GM12864 (cell line): ENCODE results near the gene TMEM200B.
A peak's percentile ranks its signal among the peaks of the same experiment; 100 is the strongest.

Source experiments
- DNase-seq: peaks from one replicate; pipeline ENCODE4 v3.0.0-alpha.2; 2011; ENCODE audit warnings: low read depth
- H3K4me3 ChIP-seq: 2 replicates; pipeline ENCODE4 v1.5.1; 2011; ENCODE audit warnings: mild to moderate bottlenecking, low read depth, low read length, control low read depth
- TF ChIP-seq, protein P1 (sequence below): IDR thresholded peaks from 2 replicates; pipeline ENCODE4 v1.5.1; 2011; ENCODE audit warnings: low read depth, mild to moderate bottlenecking, moderate library complexity, low read length, control low read depth, inconsistent platforms; ENCODE audit errors: missing control alignments

Gene TMEM200B

GRCh38 chr1:29124366-29125236, 898 bp upstream of the TMEM200B start:
- DNase-seq: no peak

GRCh38 chr1:29123053-29123886, 433 bp downstream of the TMEM200B start:
- H3K4me3 ChIP-seq: no peak overlapping the region
- TF ChIP-seq, protein P1, sequence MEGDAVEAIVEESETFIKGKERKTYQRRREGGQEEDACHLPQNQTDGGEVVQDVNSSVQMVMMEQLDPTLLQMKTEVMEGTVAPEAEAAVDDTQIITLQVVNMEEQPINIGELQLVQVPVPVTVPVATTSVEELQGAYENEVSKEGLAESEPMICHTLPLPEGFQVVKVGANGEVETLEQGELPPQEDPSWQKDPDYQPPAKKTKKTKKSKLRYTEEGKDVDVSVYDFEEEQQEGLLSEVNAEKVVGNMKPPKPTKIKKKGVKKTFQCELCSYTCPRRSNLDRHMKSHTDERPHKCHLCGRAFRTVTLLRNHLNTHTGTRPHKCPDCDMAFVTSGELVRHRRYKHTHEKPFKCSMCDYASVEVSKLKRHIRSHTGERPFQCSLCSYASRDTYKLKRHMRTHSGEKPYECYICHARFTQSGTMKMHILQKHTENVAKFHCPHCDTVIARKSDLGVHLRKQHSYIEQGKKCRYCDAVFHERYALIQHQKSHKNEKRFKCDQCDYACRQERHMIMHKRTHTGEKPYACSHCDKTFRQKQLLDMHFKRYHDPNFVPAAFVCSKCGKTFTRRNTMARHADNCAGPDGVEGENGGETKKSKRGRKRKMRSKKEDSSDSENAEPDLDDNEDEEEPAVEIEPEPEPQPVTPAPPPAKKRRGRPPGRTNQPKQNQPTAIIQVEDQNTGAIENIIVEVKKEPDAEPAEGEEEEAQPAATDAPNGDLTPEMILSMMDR: no peak
- DNase-seq: no peak

More at GRCh38 chr1:29124366-29125236, 898 bp upstream of the TMEM200B start:
- TF ChIP-seq, protein P1: peak; percentile 26
- peak overlapping the region; percentile 54 for H3K4me3 ChIP-seq

- TF ChIP-seq, protein P1: no peak
- DNase-seq: no peak
- H3K4me3 ChIP-seq: no peak overlapping the region
These were observed 1.0 kb downstream of the TMEM200B start for GRCh38 chr1:29122682-29123052.

DNA sequence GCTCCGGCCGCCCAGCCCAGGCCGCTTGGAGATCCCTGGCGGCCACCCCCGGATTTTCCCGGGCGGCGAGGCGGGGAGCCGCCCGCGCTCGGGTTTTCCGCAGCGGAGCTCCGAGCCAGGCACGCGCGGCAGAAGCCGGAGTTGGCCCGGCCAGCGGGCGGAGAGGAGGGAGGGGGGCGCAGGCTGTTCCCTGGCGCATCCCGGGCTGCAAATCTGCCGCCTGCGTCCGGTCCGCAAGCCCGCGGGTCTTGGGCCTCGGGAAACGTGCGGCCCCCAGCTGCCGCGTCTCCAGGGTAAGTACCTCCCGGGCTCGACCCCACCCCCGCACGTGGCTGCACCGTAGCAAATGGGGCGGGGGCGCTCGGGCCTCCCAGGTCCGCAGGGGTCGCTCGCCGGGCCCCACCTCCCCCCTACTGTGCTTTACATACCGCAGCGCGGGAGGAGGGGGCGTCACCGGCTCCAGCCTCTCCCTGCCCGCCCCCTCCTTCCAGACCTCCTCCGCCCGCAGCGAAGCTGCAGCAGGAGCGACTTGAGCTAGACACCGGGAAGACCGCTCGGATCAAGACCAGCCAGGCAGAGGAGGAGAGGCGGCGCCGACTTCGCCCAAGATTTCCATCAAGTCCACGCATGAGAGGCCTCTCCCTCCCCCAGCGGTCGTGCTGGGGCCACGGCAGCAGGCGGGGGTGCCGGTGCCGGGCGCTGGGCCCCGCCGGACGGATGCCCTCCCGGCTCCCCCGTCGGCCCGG, 1.6 kb downstream of the TMEM200B start:
- TF ChIP-seq, protein P1: no peak
- DNase-seq: no peak
- H3K4me3 ChIP-seq: no peak overlapping the region

DNA sequence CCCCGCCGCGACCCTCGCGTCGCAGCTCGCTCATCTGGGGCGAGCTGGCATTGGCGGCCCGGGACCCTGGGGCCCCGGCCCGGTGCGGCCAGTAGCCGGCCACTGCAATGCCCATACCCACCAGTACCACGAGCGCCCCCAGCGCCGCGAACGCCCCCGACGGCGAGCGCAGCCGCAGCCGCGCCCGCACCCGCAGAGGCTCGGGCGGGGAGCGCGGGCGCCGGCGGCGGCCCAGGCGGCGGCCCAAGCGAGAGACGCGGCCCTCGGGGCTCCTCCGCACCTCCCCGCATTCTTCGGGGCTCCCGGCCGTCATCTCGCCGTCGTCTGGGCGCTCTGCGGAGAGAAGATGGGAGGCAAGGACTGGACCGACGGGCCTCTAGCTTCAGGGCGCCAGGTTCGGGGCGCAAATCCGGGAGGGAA, 2.2 kb downstream of the TMEM200B start:
- TF ChIP-seq, protein P1: no peak
- no peak overlapping the region for H3K4me3 ChIP-seq
- DNase-seq: no peak

- no peak for DNase-seq
- H3K4me3 ChIP-seq: no peak overlapping the region
- TF ChIP-seq, protein P1: peak; percentile 71
These were observed 2.7 kb downstream of the TMEM200B start for GRCh38 chr1:29120947-29121485.
